Breast epithelium (tissue), 4 donors: ENCODE data around the gene DBP. TPM values are rescaled to one million over a fixed set of nuclear protein-coding genes. Genes with fewer than 3 reads are reported as not detected.

Experiments used
- DNase-seq, 2 donors: peaks; one replicate each; pipeline ENCODE4 v3.0.0-alpha.2; 2019; ENCODE audit warnings: low spot score in 2 of 2
- H3K27ac ChIP-seq, 2 donors: fragments of 200-600 bp; sonication (generic) in 1 of 2; one replicate each; pipeline ENCODE4 v1.5.1; 2016 to 2019; ENCODE audit warnings: mild to moderate bottlenecking in 1 of 2
- H3K27me3 ChIP-seq, 2 donors: fragments of 200-600 bp; sonication (generic) in 1 of 2; one replicate each; pipeline versions ENCODE4 v1.5.1 to v1.6.0; 2017 to 2019; ENCODE audit warnings: control low read depth in 1 of 2, mild to moderate bottlenecking in 1 of 2
- H3K36me3 ChIP-seq: fragments of 200-600 bp; one replicate; pipeline ENCODE4 v1.5.1; 2019
- H3K4me1 ChIP-seq, 2 donors: fragments of 200-600 bp; sonication (generic); one replicate each; pipeline ENCODE4 v1.5.1; 2016 to 2019; ENCODE audit warnings: control low read depth in 1 of 2
- H3K4me3 ChIP-seq, 3 donors: fragments of 200-600 bp; sonication (generic); 1 replicate in 2 of 3; 2 replicates in 1 of 3; pipeline ENCODE4 v1.5.1; 2016 to 2019; ENCODE audit warnings: mild to moderate bottlenecking in 3 of 3, moderate library complexity in 2 of 3
- H3K9me3 ChIP-seq, 2 donors: fragments of 200-600 bp; sonication (generic) in 1 of 2; one replicate each; pipeline ENCODE4 v1.5.1; 2016 to 2019; ENCODE audit warnings: control low read depth in 1 of 2
- CTCF ChIP-seq, 3 donors: fragments of 450-650 bp; IDR thresholded peaks; one replicate each; pipeline ENCODE4 v1.5.1; 2016 to 2017; ENCODE audit warnings: antibody characterized with exemption in 3 of 3, mild to moderate bottlenecking in 3 of 3, moderate library complexity in 3 of 3
- POLR2A ChIP-seq: fragments of 450-650 bp; IDR thresholded peaks from one replicate; pipeline ENCODE4 v1.6.1; 2016; ENCODE audit warnings: antibody characterized with exemption, mild to moderate bottlenecking, moderate library complexity
- POLR2AphosphoS5 ChIP-seq, 3 donors: sonication (generic); formaldehyde crosslinking; IDR thresholded peaks; one replicate each; pipeline ENCODE4 v1.6.1; 2017; ENCODE audit warnings: antibody characterized with exemption in 3 of 3
- intact Hi-C: fragments of 100-400 bp; cut with DNase I; formaldehyde crosslinking; loops from one replicate; pipeline ENCODE4 v1.15.1; 2023; ENCODE audit warnings: low total_unique reads
- total RNA-seq, 3 donors: library from RNA; depleted of rRNA; stranded (reverse); fragments of >200 nt; gene quantifications; one replicate each; pipeline ENCODE4 v1.1.0, GENCODE V29; 2016

Gene DBP
- total RNA-seq, 3 donors from 2014 or later: 3.9 to 10.8 (median 5.0) TPM

- Histone ChIP-seq H3K4me3 (no peak within 1 kb of the TSS), H3K9me3 (no peaks in the 10 kb centered on the region)
- intact Hi-C loops: no loop called here
Observed at GRCh38 chr19:48606463-48607358, 30.5 kb downstream of the DBP start, which contains the start of gene SPACA4. Gene SPACA4 (plus strand): TSS chr19:48606742. CDS start chr19:48606979, 237 bp downstream.

GRCh38 chr19:48603850-48604249 is 33.3 kb downstream of the DBP start:
- intact Hi-C loops: no loop called here
- no peak for DNase-seq
- H3K27me3 ChIP-seq: no peaks in the 10 kb centered on the region
- TF ChIP-seq POLR2AphosphoS5 (IDR thresholded peaks at IDR 0.05) (no peak), POLR2A (no peak), CTCF (IDR thresholded peaks at IDR 0.05) (no peak)
- no peaks in the 10 kb centered on the region for H3K9me3 ChIP-seq
- no peaks in the 10 kb centered on the region for H3K36me3 ChIP-seq
- H3K27ac ChIP-seq: no peak overlapping the region
- no peak overlapping the region for H3K4me3 ChIP-seq
- no peaks in the 10 kb centered on the region for H3K4me1 ChIP-seq

More at GRCh38 chr19:48606463-48607358, 30.5 kb downstream of the DBP start, which contains the start of gene SPACA4:
- H3K36me3 ChIP-seq: no peaks in the 10 kb centered on the region
- H3K27ac ChIP-seq: no peak within 1 kb of the TSS
- no peaks in the 10 kb centered on the region for H3K27me3 ChIP-seq
- TF ChIP-seq POLR2AphosphoS5 (IDR thresholded peaks at IDR 0.05) (no peak), CTCF (IDR thresholded peaks at IDR 0.05) (no peak), POLR2A (no peak)
- DNase-seq: no peak
- no peaks in the 10 kb centered on the region for H3K4me1 ChIP-seq

- no peaks in the 10 kb centered on the region for H3K27me3 ChIP-seq
- H3K4me1 ChIP-seq: no peaks in the 10 kb centered on the region
- no peak overlapping the region for H3K4me3 ChIP-seq
- TF ChIP-seq POLR2A (no peak), POLR2AphosphoS5 (IDR thresholded peaks at IDR 0.05) (no peak)
- H3K36me3 ChIP-seq: no peaks in the 10 kb centered on the region
- no peak for DNase-seq
- H3K27ac ChIP-seq: no peak overlapping the region
- intact Hi-C loops: no loop called here
- H3K9me3 ChIP-seq: no peaks in the 10 kb centered on the region
Observed at GRCh38 chr19:48603449-48603848, 33.7 kb downstream of the DBP start.

GRCh38 chr19:48603001-48603400 is 34.2 kb downstream of the DBP start:
- DNase-seq: no peak
- Histone ChIP-seq H3K4me1 (no peaks in the 10 kb centered on the region), H3K36me3 (no peaks in the 10 kb centered on the region), H3K9me3 (no peaks in the 10 kb centered on the region), H3K27ac (no peak overlapping the region), H3K27me3 (no peaks in the 10 kb centered on the region), H3K4me3 (no peak overlapping the region)
- intact Hi-C loops: no loop called here
- TF ChIP-seq POLR2A: no peak

GRCh38 chr19:48600679-48601417 is 36.3 kb downstream of the DBP start:
- H3K4me3 ChIP-seq: no peak overlapping the region
- H3K27ac ChIP-seq: no peak overlapping the region
- no peaks in the 10 kb centered on the region for H3K4me1 ChIP-seq
- DNase-seq: no peak
- intact Hi-C loops: no loop called here
- TF ChIP-seq POLR2A (no peak), POLR2AphosphoS5 (IDR thresholded peaks at IDR 0.05) (no peak), CTCF (IDR thresholded peaks at IDR 0.05) (no peak)
- no peaks in the 10 kb centered on the region for H3K27me3 ChIP-seq
- no peaks in the 10 kb centered on the region for H3K36me3 ChIP-seq
- H3K9me3 ChIP-seq: no peaks in the 10 kb centered on the region
